Astrocyte of the cerebellum (primary cell): Measurements from ENCODE around the gene HDC.

Experiments
- DNase-seq: peaks from one replicate; pipeline ENCODE4 v3.0.0-alpha.2; 2011; ENCODE audit warnings: low read depth
- H3K4me3 ChIP-seq: 2 replicates; pipeline ENCODE4 v1.5.1; 2011; ENCODE audit warnings: mild to moderate bottlenecking, low read depth, low read length, moderate library complexity
- CTCF ChIP-seq: IDR thresholded peaks from 2 replicates; pipeline ENCODE4 v1.5.1; 2012; ENCODE audit warnings: low read length, low read depth, moderate library complexity, mild to moderate bottlenecking; ENCODE audit errors: missing control alignments
- in situ Hi-C: cut with HindIII; loops from 2 replicates; pipeline ENCODE4 v1.10.0; 2017; ENCODE audit warnings: low sequenced_read_pairs

Gene HDC

DNA sequence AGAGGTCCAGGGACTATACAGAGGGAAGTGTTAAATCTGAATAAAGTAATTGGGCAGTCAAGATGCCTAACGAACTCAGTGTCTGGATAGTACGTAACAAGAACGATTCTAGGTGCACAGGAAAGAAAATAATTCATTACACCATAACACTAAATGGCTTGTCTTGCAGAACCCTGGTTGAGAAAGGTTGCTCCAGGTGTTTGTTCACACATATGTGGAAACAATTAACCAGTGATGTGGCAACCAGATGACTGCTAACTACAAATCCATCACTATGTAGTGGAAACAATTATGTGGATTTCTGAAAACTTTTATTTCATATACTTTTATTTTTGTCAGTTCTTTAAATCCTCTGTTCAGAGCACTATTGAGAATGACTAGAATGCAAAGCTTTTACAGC, 10.4 kb upstream of the HDC start:
- in situ Hi-C loops, result no loop called here
- no peak for TF ChIP-seq CTCF
- H3K4me3 ChIP-seq, result no peak overlapping the region
- DNase-seq, result no peak

DNA sequence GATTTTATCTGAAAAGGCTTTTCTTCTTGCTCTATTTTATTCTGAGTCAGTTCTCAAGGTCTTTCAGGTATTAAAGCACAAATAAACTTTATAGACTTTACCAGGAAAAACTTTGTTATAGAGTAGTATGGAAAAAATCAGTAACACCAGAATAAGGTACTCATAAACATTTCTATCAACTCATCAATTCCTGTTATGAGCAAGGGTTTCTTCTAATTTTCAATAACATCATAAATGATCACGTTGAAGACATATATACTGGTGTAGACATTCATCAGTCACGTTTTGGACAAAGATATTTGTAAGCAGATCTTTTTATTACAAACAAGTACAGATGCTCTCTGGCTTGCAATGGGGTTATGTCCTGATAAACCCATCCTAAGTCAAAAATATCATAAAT, 9.6 kb upstream of the HDC start:
- H3K4me3 ChIP-seq, result no peak overlapping the region
- in situ Hi-C loops, result no loop called here
- no peak for DNase-seq
- TF ChIP-seq CTCF, result no peak

DNA sequence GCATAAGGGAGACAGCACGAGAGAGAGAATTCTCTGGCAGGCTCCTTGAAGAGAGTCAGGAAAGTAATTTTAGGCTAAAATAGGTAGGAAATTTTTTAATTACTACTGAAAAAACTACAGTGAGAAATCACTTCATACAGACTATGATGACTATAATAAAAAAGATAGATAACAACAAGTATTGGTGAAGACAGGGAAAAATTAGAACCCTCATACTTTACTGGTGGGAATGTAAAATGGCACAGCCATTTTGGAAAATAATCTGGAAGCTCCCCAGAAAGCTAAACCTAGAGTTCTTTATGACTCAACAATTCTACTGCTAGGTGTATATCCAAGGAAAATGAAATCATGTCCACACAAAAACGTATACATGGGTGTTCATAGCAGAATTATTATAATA, 2.1 kb upstream of the HDC start:
- H3K4me3 ChIP-seq, result no peak overlapping the region
- DNase-seq, result no peak
- no peak for TF ChIP-seq CTCF
- in situ Hi-C loops, result no loop called here

DNA sequence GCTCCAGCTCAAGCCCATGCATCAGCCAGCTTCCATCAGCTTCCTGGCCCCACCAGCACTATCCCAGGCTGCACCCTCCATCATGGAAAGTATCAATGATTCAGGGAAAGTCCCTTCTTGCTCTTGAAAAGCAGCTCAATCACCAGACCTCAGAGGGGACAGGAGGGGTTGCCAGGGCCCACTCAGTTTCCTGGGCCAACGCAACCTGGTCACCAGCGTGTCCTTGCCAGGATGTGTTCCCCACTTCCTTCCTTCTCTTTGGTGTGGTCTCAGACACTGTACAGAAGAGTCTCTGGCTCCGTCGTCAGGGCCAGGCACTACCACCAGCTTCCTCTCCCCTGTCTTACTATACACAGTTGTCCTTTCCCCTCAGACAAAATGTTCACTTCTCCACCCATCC, 3.0 kb downstream of the HDC start:
- no peak overlapping the region for H3K4me3 ChIP-seq
- TF ChIP-seq CTCF, result no peak
- no peak for DNase-seq
- in situ Hi-C loops, result no loop called here

DNA sequence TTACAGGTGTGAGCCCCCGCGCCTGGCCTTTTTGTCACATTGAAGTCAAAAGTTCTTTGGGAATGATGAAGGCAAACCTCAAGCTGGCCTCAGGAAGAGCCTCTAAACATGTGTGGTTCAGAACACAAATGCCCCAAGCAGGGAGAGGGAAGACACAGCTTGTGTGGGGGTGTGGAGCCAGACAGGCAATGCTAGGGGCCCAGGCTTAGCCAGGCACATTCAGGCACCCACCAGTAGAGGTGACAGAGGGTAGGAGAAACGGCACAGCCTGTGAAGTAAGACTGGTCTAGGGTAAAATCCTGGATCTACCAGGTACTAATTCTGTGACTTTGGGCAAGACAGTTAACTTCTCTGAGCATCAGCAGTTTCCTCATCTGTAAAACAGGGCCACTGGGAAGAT, 3.5 kb downstream of the HDC start:
- no peak for TF ChIP-seq CTCF
- H3K4me3 ChIP-seq, result no peak overlapping the region
- no peak for DNase-seq
- in situ Hi-C loops, result no loop called here

- DNase-seq, result no peak
- in situ Hi-C loops, result no loop called here
- no peak overlapping the region for H3K4me3 ChIP-seq
- TF ChIP-seq CTCF, result no peak
These were observed 4.5 kb downstream of the HDC start for GRCh38 chr15:50260969-50261496.

DNA sequence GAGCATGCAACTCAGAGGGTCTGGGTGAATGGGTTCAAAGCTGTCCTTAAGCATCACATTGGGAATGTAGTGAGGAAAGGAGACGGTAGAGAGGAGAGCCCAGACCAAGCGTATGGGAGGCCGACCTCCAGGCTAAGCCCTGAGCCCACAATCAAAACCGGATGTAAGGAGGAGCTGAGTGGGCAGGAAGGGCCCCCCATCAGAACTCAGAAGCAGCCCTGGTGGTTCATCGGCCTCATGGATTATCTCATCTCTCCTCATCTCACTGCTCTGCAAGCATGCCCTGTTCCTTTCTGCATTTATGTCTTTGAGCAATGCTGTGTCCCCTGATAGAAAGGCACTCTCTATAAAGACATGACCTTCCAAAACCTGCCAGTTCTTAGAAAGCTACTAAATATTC, 6.2 kb downstream of the HDC start:
- no peak for TF ChIP-seq CTCF
- no peak overlapping the region for H3K4me3 ChIP-seq
- DNase-seq, result no peak
- in situ Hi-C loops, result no loop called here
